DOHH2 (cell line): ENCODE data around the gene PTPN22.

Experiments
- CTCF ChIP-seq: fragments of 200-600 bp; sonication (generic); IDR thresholded peaks from one replicate; pipeline ENCODE4 v1.5.1; 2014; ENCODE audit warnings: antibody characterized with exemption, mild to moderate bottlenecking, low read depth, low read length; ENCODE audit not compliant: poor library complexity, severe bottlenecking
- EZH2phosphoT487 ChIP-seq: fragments of 200-600 bp; sonication (generic); IDR thresholded peaks from 2 replicates; pipeline ENCODE4 v1.6.1; 2017; ENCODE audit warnings: borderline replicate concordance, mild to moderate bottlenecking, antibody characterized with exemption, low read length, moderate library complexity, mixed read lengths

GRCh38 chr1:113916974-113917373 is 45.5 kb upstream of the PTPN22 start:
- TF ChIP-seq CTCF, result no peak
- no peak for TF ChIP-seq EZH2phosphoT487
